A673 (cell line): ENCODE data around the gene TMEM8B. TPM values are rescaled to one million over a fixed set of nuclear protein-coding genes. Genes with fewer than 3 reads are reported as not detected.

Experiments used
- BruUV-seq: library from RNA; stranded (reverse); fragments of 400-500 nt; replicated peaks from 2 replicates; lab custom pipeline; 2021; lab: Mats Ljungman, UMichigan
- CTCF ChIA-PET: fragments of 300-600 bp; sonication (Branson Sonifier 250); formaldehyde crosslinking; loops from one replicate; lab custom pipeline; 2022; ENCODE audit warnings: antibody characterized with exemption; lab: Charles Lee
- POLR2A ChIA-PET: fragments of 300-600 bp; sonication (Branson Sonifier 250); formaldehyde crosslinking; loops from one replicate; lab custom pipeline; 2022; ENCODE audit warnings: antibody characterized with exemption; ENCODE audit not compliant: low non-redundant PET; lab: Charles Lee
- DNase-seq: peaks from one replicate; pipeline ENCODE4 v3.0.0-alpha.2; 2015; ENCODE audit warnings: low spot score
- H3K27ac ChIP-seq: fragments of 200-600 bp; sonication (generic); 2 replicates; pipeline ENCODE4 v1.5.1; 2016; ENCODE audit warnings: mixed run types, low read depth, mild to moderate bottlenecking, mixed read lengths, antibody characterized with exemption, low read length; ENCODE audit not compliant: poor library complexity, severe bottlenecking
- H3K27me3 ChIP-seq: fragments of 200-600 bp; sonication (generic); replicated peaks from 2 replicates; pipeline ENCODE4 v1.6.1; 2017; ENCODE audit warnings: mixed run types, low read depth, mild to moderate bottlenecking, mixed read lengths, antibody characterized with exemption, low read length; ENCODE audit not compliant: insufficient read depth, poor library complexity
- H3K36me3 ChIP-seq: fragments of 200-600 bp; sonication (generic); 2 replicates; pipeline ENCODE4 v1.6.1; 2016; ENCODE audit warnings: mixed run types, mild to moderate bottlenecking, mixed read lengths, antibody characterized with exemption, low read length; ENCODE audit not compliant: insufficient read depth, poor library complexity, severe bottlenecking
- H3K4me1 ChIP-seq: fragments of 200-600 bp; sonication (generic); 2 replicates; pipeline ENCODE4 v1.6.1; 2017; ENCODE audit warnings: mixed run types, mild to moderate bottlenecking, mixed read lengths, antibody characterized with exemption, low read length; ENCODE audit not compliant: insufficient read depth, poor library complexity, severe bottlenecking
- H3K4me3 ChIP-seq: fragments of 200-600 bp; sonication (generic); 2 replicates; pipeline ENCODE4 v1.5.1; 2016; ENCODE audit warnings: low read depth, mixed run types, mild to moderate bottlenecking, mixed read lengths, low read length; ENCODE audit not compliant: poor library complexity, severe bottlenecking
- H3K9me3 ChIP-seq: fragments of 200-600 bp; sonication (generic); 2 replicates; pipeline ENCODE4 v1.6.1; 2016; ENCODE audit warnings: mixed run types, low read depth, mild to moderate bottlenecking, mixed read lengths, antibody characterized with exemption, low read length; ENCODE audit not compliant: poor library complexity, severe bottlenecking
- EZH2 ChIP-seq: fragments of 200-600 bp; sonication (generic); IDR thresholded peaks from 2 replicates; pipeline ENCODE4 v1.6.1; 2017; ENCODE audit warnings: borderline replicate concordance, low read depth, mild to moderate bottlenecking, mixed read lengths, antibody characterized with exemption, low read length; ENCODE audit not compliant: poor library complexity, severe bottlenecking
- intact Hi-C: fragments of 100-400 bp; cut with micrococcal nuclease; formaldehyde crosslinking; loops from one replicate; pipeline ENCODE4 v1.10.0; 2022; ENCODE audit not compliant: unreplicated experiment
- total RNA-seq: library from RNA; stranded (reverse); gene quantifications from 2 replicates; pipeline ENCODE4 v1.2.3, GENCODE V29; 2021
- TF ChIP-seq, protein P1 (sequence below): fragments of 300-800, 200-600 bp; sonication (generic); conservative IDR thresholded peaks from 2 replicates; pipeline ENCODE4 v1.5.1; 2017; ENCODE audit warnings: low read depth, mild to moderate bottlenecking, antibody characterized with exemption, low read length, moderate library complexity, mixed read lengths

The TMEM8B gene
- total RNA-seq, 1 experiment from 2014 or later, result 6.9 TPM

- H3K36me3 ChIP-seq, result no peaks in the 10 kb centered on the region
- H3K27ac ChIP-seq, result no peak overlapping the region
- BruUV-seq, result no TSS peak
- ChIA-PET POLR2A (no interaction called here), CTCF (no interaction called here)
- intact Hi-C loops, result no loop called here
- H3K4me3 ChIP-seq, result no peak overlapping the region
- no peaks in the 10 kb centered on the region for H3K27me3 ChIP-seq
- DNase-seq, result no peak
- H3K9me3 ChIP-seq, result no peaks in the 10 kb centered on the region
- H3K4me1 ChIP-seq, result no peaks in the 10 kb centered on the region
- TF ChIP-seq, protein P1, sequence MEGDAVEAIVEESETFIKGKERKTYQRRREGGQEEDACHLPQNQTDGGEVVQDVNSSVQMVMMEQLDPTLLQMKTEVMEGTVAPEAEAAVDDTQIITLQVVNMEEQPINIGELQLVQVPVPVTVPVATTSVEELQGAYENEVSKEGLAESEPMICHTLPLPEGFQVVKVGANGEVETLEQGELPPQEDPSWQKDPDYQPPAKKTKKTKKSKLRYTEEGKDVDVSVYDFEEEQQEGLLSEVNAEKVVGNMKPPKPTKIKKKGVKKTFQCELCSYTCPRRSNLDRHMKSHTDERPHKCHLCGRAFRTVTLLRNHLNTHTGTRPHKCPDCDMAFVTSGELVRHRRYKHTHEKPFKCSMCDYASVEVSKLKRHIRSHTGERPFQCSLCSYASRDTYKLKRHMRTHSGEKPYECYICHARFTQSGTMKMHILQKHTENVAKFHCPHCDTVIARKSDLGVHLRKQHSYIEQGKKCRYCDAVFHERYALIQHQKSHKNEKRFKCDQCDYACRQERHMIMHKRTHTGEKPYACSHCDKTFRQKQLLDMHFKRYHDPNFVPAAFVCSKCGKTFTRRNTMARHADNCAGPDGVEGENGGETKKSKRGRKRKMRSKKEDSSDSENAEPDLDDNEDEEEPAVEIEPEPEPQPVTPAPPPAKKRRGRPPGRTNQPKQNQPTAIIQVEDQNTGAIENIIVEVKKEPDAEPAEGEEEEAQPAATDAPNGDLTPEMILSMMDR, result no peak
- no peak for TF ChIP-seq EZH2
Measured at GRCh38 chr9:35862328-35862727, 33.3 kb downstream of the TMEM8B start.

DNA sequence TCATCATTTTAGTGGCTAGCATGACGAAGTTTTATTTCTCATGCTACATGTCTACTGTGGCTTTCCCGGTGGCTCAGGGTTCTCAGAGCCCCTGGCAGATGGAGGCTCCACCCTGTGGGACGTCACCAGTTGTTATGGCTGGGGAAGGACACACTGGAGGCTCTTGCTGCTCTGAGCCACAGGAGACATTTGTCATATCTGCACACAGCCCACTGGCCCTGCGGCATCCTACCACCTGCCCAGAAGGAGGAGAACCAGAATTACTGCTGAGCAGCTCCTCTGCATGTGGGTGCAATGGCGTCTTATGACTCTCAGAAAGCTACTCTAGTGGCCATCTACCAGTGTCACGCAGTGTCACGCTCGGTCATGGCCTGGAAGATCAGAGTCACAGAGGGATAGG is 34.6 kb downstream of the TMEM8B start:
- TF ChIP-seq, protein P1, result no peak
- TF ChIP-seq EZH2, result no peak
- H3K27me3 ChIP-seq, result no peaks in the 10 kb centered on the region
- peaks cover 2% of the 10 kb centered on the region for H3K4me1 ChIP-seq
- H3K27ac ChIP-seq, result no peak overlapping the region
- H3K4me3 ChIP-seq, result no peak overlapping the region
- H3K9me3 ChIP-seq, result no peaks in the 10 kb centered on the region
- ChIA-PET CTCF (no interaction called here), POLR2A (no interaction called here)
- BruUV-seq, result no TSS peak
- H3K36me3 ChIP-seq, result no peaks in the 10 kb centered on the region
- intact Hi-C loops, result no loop called here
- no peak for DNase-seq

DNA sequence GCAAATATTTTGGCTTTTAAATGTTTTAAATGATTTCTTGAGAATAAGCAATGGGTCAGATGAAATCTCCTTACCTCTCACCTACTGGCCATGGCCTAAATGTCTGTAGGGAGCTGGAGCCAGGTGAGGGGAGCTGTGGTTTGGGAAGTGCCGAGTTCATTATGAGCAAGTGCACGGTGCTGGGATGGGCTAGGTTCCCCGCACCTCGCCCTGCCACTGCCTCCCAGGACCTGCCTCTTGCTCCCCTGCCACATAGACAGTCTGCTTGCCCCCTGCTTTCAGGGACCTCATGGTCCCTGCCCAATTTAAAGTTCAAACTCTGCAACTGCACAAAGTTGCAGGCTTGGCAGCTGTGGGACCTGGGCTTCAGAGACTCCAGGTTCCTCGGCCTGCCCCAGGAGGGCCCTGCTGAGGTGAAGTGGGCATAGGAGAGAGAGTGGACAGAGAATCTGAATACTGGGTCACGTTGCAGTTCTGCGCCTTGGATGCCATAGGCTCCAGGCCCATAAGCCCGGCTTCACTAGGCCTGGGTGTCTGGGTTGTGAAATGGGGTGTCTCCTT is 35.7 kb downstream of the TMEM8B start:
- no peak for DNase-seq
- Histone ChIP-seq H3K36me3 (no peaks in the 10 kb centered on the region), H3K4me3 (no peak overlapping the region), H3K27ac (no peak overlapping the region), H3K4me1 (peaks cover 4% of the 10 kb centered on the region), H3K9me3 (no peaks in the 10 kb centered on the region), H3K27me3 (no peaks in the 10 kb centered on the region)
- CTCF ChIA-PET, result no interaction called here
- TF ChIP-seq, protein P1, result no peak
- TF ChIP-seq EZH2, result no peak
- intact Hi-C loops, result no loop called here
- POLR2A ChIA-PET, result no interaction called here
- no TSS peak for BruUV-seq
